ENCODE results near the gene PTPMT1.
"Not testable (repeated sequence)": the region's sequence is repeated elsewhere in the genome, so short reads cannot be mapped to it uniquely, and the experiment has no call there.

DNA sequence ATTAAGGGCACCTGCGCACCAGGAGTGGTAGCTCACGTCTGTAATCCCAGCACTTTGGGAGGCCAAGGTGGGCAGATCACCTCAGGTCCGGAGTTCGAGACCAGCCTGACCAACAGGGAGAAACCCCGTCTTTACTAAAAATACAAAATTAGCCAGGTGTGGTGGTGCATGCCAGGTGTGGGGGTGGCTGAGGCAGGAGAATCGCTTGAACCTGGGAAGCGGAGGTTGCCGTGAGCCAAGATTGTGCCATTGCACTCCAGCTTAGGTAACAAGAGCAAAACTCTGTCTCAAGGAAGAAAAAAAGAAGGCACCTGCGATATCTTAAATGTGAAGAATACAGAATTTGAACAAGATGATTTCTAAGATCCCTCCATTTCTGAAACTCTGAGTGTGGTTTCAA lies 39.4 kb upstream of the PTPMT1 start:
- TF ChIP-seq POLR2A (IDR thresholded peaks at IDR 0.05): not testable (repeated sequence)
- TF ChIP-seq, protein P1, sequence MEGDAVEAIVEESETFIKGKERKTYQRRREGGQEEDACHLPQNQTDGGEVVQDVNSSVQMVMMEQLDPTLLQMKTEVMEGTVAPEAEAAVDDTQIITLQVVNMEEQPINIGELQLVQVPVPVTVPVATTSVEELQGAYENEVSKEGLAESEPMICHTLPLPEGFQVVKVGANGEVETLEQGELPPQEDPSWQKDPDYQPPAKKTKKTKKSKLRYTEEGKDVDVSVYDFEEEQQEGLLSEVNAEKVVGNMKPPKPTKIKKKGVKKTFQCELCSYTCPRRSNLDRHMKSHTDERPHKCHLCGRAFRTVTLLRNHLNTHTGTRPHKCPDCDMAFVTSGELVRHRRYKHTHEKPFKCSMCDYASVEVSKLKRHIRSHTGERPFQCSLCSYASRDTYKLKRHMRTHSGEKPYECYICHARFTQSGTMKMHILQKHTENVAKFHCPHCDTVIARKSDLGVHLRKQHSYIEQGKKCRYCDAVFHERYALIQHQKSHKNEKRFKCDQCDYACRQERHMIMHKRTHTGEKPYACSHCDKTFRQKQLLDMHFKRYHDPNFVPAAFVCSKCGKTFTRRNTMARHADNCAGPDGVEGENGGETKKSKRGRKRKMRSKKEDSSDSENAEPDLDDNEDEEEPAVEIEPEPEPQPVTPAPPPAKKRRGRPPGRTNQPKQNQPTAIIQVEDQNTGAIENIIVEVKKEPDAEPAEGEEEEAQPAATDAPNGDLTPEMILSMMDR (IDR thresholded peaks at IDR 0.05): not testable (repeated sequence)

All from body of pancreas (tissue), 4 donors.